HEK293T (cell line): ENCODE data around the gene ZNF718.

Experiments used
- ARNT ChIP-seq: fragments of 450-650 bp; IDR thresholded peaks from 2 replicates; pipeline ENCODE4 v1.6.1; 2017; ENCODE audit warnings: mild to moderate bottlenecking
- FOXK2 ChIP-seq: fragments of 450-650 bp; IDR thresholded peaks from 2 replicates; pipeline ENCODE4 v1.6.1; 2016; ENCODE audit warnings: mild to moderate bottlenecking
- HDGF ChIP-seq: fragments of 450-650 bp; IDR thresholded peaks from 2 replicates; pipeline ENCODE4 v1.6.1; 2017; ENCODE audit warnings: antibody characterized with exemption, borderline replicate concordance
- LEF1 ChIP-seq: fragments of 450-650 bp; IDR thresholded peaks from 2 replicates; pipeline ENCODE4 v1.6.1; 2017; ENCODE audit warnings: mild to moderate bottlenecking, borderline replicate concordance
- SP1 ChIP-seq: fragments of 450-650 bp; IDR thresholded peaks from 2 replicates; pipeline ENCODE4 v1.6.1; 2017
- TF ChIP-seq, protein P1 (sequence below): fragments of 450-650 bp; IDR thresholded peaks from 2 replicates; pipeline ENCODE4 v1.6.1; 2016

DNA sequence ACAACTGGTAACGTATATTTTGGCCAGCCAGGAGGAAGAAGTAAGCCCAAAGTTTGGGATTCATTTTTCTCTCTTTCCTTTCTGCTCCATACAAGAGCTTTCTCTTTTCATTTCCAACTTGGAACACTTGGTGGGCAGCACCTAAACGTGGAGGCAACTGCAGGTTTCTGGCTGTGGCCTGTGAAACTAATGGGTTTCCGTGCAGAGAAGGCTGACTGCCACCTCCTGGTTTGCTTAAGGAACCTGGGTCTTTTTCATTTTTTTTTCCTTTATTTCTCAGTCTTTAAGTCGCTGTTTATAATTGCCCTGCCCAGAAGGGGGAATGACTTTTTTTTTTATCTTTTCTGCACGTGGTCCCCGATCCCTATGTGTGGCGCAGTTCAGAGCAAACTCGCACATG lies 15.4 kb downstream of the ZNF718 start:
- TF ChIP-seq LEF1 (no peak), HDGF (no peak), FOXK2 (no peak), SP1 (no peak), ARNT (no peak)
- TF ChIP-seq, protein P1, sequence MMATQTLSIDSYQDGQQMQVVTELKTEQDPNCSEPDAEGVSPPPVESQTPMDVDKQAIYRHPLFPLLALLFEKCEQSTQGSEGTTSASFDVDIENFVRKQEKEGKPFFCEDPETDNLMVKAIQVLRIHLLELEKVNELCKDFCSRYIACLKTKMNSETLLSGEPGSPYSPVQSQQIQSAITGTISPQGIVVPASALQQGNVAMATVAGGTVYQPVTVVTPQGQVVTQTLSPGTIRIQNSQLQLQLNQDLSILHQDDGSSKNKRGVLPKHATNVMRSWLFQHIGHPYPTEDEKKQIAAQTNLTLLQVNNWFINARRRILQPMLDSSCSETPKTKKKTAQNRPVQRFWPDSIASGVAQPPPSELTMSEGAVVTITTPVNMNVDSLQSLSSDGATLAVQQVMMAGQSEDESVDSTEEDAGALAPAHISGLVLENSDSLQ: no peak
